ENCODE results near the gene AGXT.

The AGXT gene

GRCh38 chr2:240868286-240869108, at the start of gene AGXT:
TSS of gene AGXT (plus strand) at chr2:240868824. CDS start at chr2:240868866, 42 bp downstream.
- POLR2A ChIA-PET = no interaction called here
- CTCF ChIA-PET = no interaction called here
- TF ChIP-seq CTCF (IDR thresholded peaks at IDR 0.05; ENCODE audit: insufficient read depth, low read length, missing control alignments) = no peak

GRCh38 chr2:240819126-240819857, 49.3 kb upstream of the AGXT start:
- ChIA-PET CTCF (no interaction called here), POLR2A (interaction anchor here (0.5 kb wide), 1 partner anchor 475 kb away, joined by 3 read pairs; no protein-coding TSS in a partner anchor)
- no peak for DNase-seq (ENCODE audit: low read depth, low spot score)
- no peak for TF ChIP-seq CTCF (IDR thresholded peaks at IDR 0.05; ENCODE audit: insufficient read depth, low read length, missing control alignments)
- H3K4me3 ChIP-seq (ENCODE audit: low read depth, low read length) = no peak overlapping the region

More at GRCh38 chr2:240868286-240869108, at the start of gene AGXT:
- DNase-seq (ENCODE audit: low read depth, low spot score) = no peak
- H3K4me3 ChIP-seq (ENCODE audit: low read depth, low read length) = no peak within 1 kb of the TSS

GRCh38 chr2:240819858-240820606, 48.6 kb upstream of the AGXT start, which contains the start of gene KIF1A:
TSS of gene KIF1A (minus strand) at chr2:240820219. CDS start at chr2:240797752, 22,467 bp downstream.
- ChIA-PET POLR2A (no interaction called here), CTCF (no interaction called here)
- no peak for TF ChIP-seq CTCF (IDR thresholded peaks at IDR 0.05; ENCODE audit: insufficient read depth, low read length, missing control alignments)
- no peak within 1 kb of the TSS for H3K4me3 ChIP-seq (ENCODE audit: low read depth, low read length)
- no peak for DNase-seq (ENCODE audit: low read depth, low spot score)

- POLR2A ChIA-PET = no interaction called here
- no peak for DNase-seq (ENCODE audit: low read depth, low spot score)
- no peak overlapping the region for H3K4me3 ChIP-seq (ENCODE audit: low read depth, low read length)
- TF ChIP-seq CTCF (IDR thresholded peaks at IDR 0.05; ENCODE audit: insufficient read depth, low read length, missing control alignments) = no peak
- CTCF ChIA-PET = interaction anchor here (1.3 kb wide), 1 partner anchor 29 kb away, joined by 4 read pairs; no protein-coding TSS in a partner anchor
Measured at GRCh38 chr2:240820607-240821428, 47.8 kb upstream of the AGXT start.

GRCh38 chr2:240821429-240821778, 47.2 kb upstream of the AGXT start:
- POLR2A ChIA-PET = no interaction called here
- H3K4me3 ChIP-seq (ENCODE audit: low read depth, low read length) = no peak overlapping the region
- CTCF ChIA-PET = interaction anchor here (1.1 to 1.3 kb wide), 3 partner anchors 11 to 28 kb away, joined by 3 to 6 read pairs (median 4); no protein-coding TSS in a partner anchor
- TF ChIP-seq CTCF (IDR thresholded peaks at IDR 0.05; ENCODE audit: insufficient read depth, low read length, missing control alignments) = no peak
- no peak for DNase-seq (ENCODE audit: low read depth, low spot score)
